ENCODE results near the gene SHISA9. TPM values are rescaled to one million over a fixed set of nuclear protein-coding genes. Genes with fewer than 3 reads are reported as not detected.

Gene SHISA9
- total and polyA plus RNA-seq, 7 donors = 0.01 to 0.97 (median 0.07) TPM

GRCh38 chr16:13068912-13069583, 167.7 kb downstream of the SHISA9 start:
- 97% methylated on average over 8 of the region's 8 CpGs for WGBS, 3 donors

DNA sequence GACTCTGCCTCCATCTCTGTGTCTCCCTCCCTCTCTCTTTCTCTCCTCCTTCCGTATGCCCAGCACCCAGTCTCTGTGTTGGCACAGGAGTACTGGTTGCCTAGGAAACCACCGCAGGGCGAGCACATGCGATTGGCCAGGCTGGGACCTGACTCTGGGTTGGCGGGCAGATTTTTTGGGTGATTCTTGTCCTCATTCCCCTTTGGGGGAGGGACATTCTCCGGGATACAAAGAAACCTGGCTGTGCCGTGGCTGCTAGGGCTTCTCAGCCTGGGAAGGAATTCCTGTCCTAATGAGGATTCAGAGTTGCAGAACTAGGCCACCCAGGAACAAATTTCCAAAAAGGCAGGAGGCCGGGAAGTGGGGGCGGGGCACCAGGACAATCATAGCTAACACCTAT, 168.9 kb downstream of the SHISA9 start:
- H3K9me3 ChIP-seq = no peaks in the 10 kb centered on the region
- no peaks in the 10 kb centered on the region for H3K27me3 ChIP-seq (ENCODE audit: insufficient read depth in 3 of 3, low read length in 2 of 3)
- no peak overlapping the region for H3K4me3 ChIP-seq
- H3K36me3 ChIP-seq (ENCODE audit: insufficient read depth in 1 of 2, low read depth in 1 of 2) = no peaks in the 10 kb centered on the region
- WGBS, 3 donors = 6 to 9% (median 6%) methylated on average over 9 of the region's 9 CpGs
- intact Hi-C loops (cut with DNase I) = no loop called here
- no peak for TF ChIP-seq CTCF (IDR thresholded peaks at IDR 0.05)
- no peak overlapping the region for H3K27ac ChIP-seq
- no peak for ATAC-seq
- DNase-seq = no peak
- no peaks in the 10 kb centered on the region for H3K4me1 ChIP-seq

More at GRCh38 chr16:13068912-13069583, 167.7 kb downstream of the SHISA9 start:
- H3K9me3 ChIP-seq = no peaks in the 10 kb centered on the region
- ATAC-seq (no peak), DNase-seq (no peak)
- H3K4me1 ChIP-seq = no peaks in the 10 kb centered on the region
- no peak overlapping the region for H3K27ac ChIP-seq
- no peak for TF ChIP-seq CTCF (IDR thresholded peaks at IDR 0.05)
- H3K27me3 ChIP-seq (ENCODE audit: insufficient read depth in 3 of 3, low read length in 2 of 3) = no peaks in the 10 kb centered on the region
- H3K4me3 ChIP-seq = no peak overlapping the region
- no peaks in the 10 kb centered on the region for H3K36me3 ChIP-seq (ENCODE audit: insufficient read depth in 1 of 2, low read depth in 1 of 2)
- intact Hi-C loops (cut with DNase I) = no loop called here

DNA sequence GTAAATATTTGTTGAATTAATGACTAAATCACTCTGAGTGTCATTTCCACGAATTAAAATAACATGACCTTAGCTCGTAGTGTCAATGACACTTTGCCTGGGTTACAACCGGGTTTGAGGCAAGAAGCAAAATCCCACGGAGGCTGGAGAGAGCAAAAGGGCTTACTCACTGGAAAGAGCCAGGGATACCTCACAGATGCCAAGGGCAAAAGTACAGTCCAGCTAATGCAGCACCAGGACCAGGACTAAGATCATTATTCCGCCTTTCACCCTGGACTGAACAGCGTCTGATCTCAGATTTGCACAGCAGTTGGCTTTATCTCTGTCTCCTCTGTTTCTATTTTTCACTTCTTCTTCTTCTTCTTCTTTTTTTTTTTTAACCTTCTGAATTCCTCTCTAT, 175.5 kb downstream of the SHISA9 start:
- H3K27me3 ChIP-seq (ENCODE audit: insufficient read depth in 3 of 3, low read length in 2 of 3) = no peaks in the 10 kb centered on the region
- no peak overlapping the region for H3K27ac ChIP-seq
- H3K36me3 ChIP-seq (ENCODE audit: insufficient read depth in 1 of 2, low read depth in 1 of 2) = no peaks in the 10 kb centered on the region
- no peak overlapping the region for H3K4me3 ChIP-seq
- intact Hi-C loops (cut with DNase I) = no loop called here
- no peaks in the 10 kb centered on the region for H3K4me1 ChIP-seq
- no peak for TF ChIP-seq CTCF (IDR thresholded peaks at IDR 0.05)
- no peak for DNase-seq
- no peak for ATAC-seq
- 33 to 51% (median 38%) methylated on average over 6 of the region's 6 CpGs for WGBS, 3 donors
- H3K9me3 ChIP-seq = no peaks in the 10 kb centered on the region

- 74 to 88% (median 79%) methylated on average over 1 of the region's 1 CpG for WGBS, 3 donors
- no peak overlapping the region for H3K4me3 ChIP-seq
- no peak for TF ChIP-seq CTCF (IDR thresholded peaks at IDR 0.05)
- no peak overlapping the region for H3K27ac ChIP-seq
- H3K36me3 ChIP-seq (ENCODE audit: insufficient read depth in 1 of 2, low read depth in 1 of 2) = no peaks in the 10 kb centered on the region
- H3K4me1 ChIP-seq = no peaks in the 10 kb centered on the region
- ATAC-seq (no peak), DNase-seq (no peak)
- intact Hi-C loops (cut with DNase I) = no loop called here
- no peaks in the 10 kb centered on the region for H3K9me3 ChIP-seq
- no peaks in the 10 kb centered on the region for H3K27me3 ChIP-seq (ENCODE audit: insufficient read depth in 3 of 3, low read length in 2 of 3)
Measured at GRCh38 chr16:13077816-13078215, 176.4 kb downstream of the SHISA9 start.

- no peak for TF ChIP-seq CTCF (IDR thresholded peaks at IDR 0.05)
- no peaks in the 10 kb centered on the region for H3K4me1 ChIP-seq
- no peaks in the 10 kb centered on the region for H3K36me3 ChIP-seq (ENCODE audit: insufficient read depth in 1 of 2, low read depth in 1 of 2)
- ATAC-seq (no peak), DNase-seq (no peak)
- H3K27me3 ChIP-seq (ENCODE audit: insufficient read depth in 3 of 3, low read length in 2 of 3) = no peaks in the 10 kb centered on the region
- no peak overlapping the region for H3K4me3 ChIP-seq
- H3K9me3 ChIP-seq = no peaks in the 10 kb centered on the region
- 87 to 95% (median 91%) methylated on average over 3 of the region's 3 CpGs for WGBS, 3 donors
- intact Hi-C loops (cut with DNase I) = no loop called here
- H3K27ac ChIP-seq = no peak overlapping the region
Measured at GRCh38 chr16:13080531-13080930, 179.1 kb downstream of the SHISA9 start.
